ENCODE data around the gene EFCAB6. TPM values are rescaled to one million over a fixed set of nuclear protein-coding genes. Genes with fewer than 3 reads are reported as not detected.

EFCAB6 gene
- total RNA-seq, 1 experiment from 2014 or later, result not detected

DNA sequence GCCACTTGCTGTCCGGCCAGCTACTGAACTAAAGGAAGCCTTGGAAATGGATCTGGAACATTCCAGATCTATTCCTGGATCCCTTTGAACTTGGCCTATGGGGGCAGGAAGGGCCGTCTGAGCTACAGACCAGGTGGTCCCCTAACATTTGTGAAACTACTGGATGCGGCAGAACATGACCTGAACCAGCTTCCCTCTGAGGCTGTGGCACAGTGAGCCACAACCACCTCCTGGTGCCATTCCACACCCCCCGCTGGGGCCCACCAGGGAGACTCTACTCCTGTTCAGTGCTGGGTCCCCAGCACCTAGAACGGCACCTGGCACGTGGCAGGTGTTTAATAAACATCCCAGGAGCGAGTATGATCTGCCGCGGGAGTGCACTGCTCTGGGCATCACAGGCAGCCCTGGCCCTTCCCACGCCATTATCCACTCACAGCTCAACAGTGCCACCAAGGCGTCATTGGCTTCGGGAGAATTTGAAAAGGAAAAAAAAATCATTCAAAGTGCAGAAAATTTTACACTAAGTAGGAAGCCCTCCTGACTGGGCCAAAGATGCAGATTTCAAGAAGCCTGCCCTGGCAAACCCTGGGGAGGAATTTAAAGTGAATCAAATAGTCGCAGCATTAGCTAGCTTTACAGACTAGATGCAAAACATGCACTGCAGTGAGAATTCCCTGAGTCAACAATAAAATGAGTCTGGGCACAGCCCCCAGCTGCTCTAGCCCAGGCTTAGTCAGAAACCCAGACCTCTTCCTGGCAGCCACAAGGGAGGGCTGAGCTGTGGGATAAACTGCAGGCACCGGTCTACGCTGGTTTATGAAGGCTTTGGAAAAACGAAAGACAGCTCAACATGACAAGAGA, 14.3 kb upstream of the EFCAB6 start:
- Histone ChIP-seq H3K27me3 (replicated peaks; ENCODE audit: control insufficient read depth, insufficient read depth, low read length) (no peaks in the 10 kb centered on the region; the same call in 1 of the 2 replicates), H3K9me3 (no peaks in the 10 kb centered on the region), H3K36me3 (ENCODE audit: control insufficient read depth, insufficient read depth, low read length) (no peaks in the 10 kb centered on the region), H3K4me3 (ENCODE audit: low read depth, low read length) (no peak overlapping the region), H3K4me1 (peaks cover 8% of the 10 kb centered on the region; the same call in 1 of the 2 replicates)
- no peaks in the 10 kb centered on the region for H3K9me3 Mint-ChIP-seq (ENCODE audit: unreplicated experiment)
- no peak for DNase-seq
- no peak overlapping the region for H3K27ac Mint-ChIP-seq (ENCODE audit: unreplicated experiment)
- TF ChIP-seq, protein P1, sequence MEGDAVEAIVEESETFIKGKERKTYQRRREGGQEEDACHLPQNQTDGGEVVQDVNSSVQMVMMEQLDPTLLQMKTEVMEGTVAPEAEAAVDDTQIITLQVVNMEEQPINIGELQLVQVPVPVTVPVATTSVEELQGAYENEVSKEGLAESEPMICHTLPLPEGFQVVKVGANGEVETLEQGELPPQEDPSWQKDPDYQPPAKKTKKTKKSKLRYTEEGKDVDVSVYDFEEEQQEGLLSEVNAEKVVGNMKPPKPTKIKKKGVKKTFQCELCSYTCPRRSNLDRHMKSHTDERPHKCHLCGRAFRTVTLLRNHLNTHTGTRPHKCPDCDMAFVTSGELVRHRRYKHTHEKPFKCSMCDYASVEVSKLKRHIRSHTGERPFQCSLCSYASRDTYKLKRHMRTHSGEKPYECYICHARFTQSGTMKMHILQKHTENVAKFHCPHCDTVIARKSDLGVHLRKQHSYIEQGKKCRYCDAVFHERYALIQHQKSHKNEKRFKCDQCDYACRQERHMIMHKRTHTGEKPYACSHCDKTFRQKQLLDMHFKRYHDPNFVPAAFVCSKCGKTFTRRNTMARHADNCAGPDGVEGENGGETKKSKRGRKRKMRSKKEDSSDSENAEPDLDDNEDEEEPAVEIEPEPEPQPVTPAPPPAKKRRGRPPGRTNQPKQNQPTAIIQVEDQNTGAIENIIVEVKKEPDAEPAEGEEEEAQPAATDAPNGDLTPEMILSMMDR (IDR thresholded peaks at IDR 0.05; ENCODE audit: insufficient read depth in 1 of 2, low read depth in 1 of 2, low read length in 1 of 2, severe bottlenecking in 1 of 2, unreplicated experiment in 1 of 2), result peak; percentile 10 to 23
- ChIA-PET CTCF (interaction anchor here (1.0 kb wide), 1 partner anchor 119 kb away, joined by 5 read pairs; no protein-coding TSS in a partner anchor), POLR2A (interaction anchor here (0.6 kb wide), 1 partner anchor 14 kb away, joined by 5 read pairs; the partner anchor contains the start of gene EFCAB6)
- no peak overlapping the region for H3K4me3 Mint-ChIP-seq (ENCODE audit: unreplicated experiment)
- H3K4me1 Mint-ChIP-seq (ENCODE audit: low read depth, unreplicated experiment), result no peaks in the 10 kb centered on the region
- no peaks in the 10 kb centered on the region for H3K36me3 Mint-ChIP-seq (ENCODE audit: insufficient read depth, unreplicated experiment)
- intact Hi-C loops (cut with micrococcal nuclease; ENCODE audit: unreplicated experiment), result loop anchor here (10.0 kb wide), 1 partner anchor 442 kb away; no protein-coding TSS in a partner anchor
- BruUV-seq (replicated peaks), result no TSS peak
- H3K27me3 Mint-ChIP-seq (ENCODE audit: insufficient read depth, unreplicated experiment), result peaks cover 30% of the 10 kb centered on the region

DNA sequence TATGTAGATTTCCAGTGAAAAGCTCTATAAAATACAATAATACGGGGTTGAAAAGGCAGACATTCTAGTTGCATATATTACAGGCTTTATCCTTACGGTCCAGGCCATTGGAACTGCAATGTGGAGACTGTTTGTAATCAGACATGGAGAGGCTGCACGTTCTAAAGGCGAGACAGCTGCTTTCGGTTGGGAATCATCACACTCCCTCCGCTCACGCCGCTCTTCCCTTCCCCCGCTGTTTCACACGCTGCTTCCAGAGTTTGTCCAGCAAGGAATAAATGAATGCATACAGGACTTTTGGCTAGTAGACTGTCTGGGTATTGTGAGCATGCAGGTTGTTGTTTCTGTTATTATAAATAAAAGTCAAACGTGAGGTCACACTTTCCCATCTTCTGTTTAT, 13.5 kb upstream of the EFCAB6 start:
- Mint-ChIP-seq H3K27me3 (ENCODE audit: insufficient read depth, unreplicated experiment) (peaks cover 35% of the 10 kb centered on the region), H3K9me3 (ENCODE audit: unreplicated experiment) (no peaks in the 10 kb centered on the region), H3K4me1 (ENCODE audit: low read depth, unreplicated experiment) (no peaks in the 10 kb centered on the region), H3K4me3 (ENCODE audit: unreplicated experiment) (no peak overlapping the region), H3K36me3 (ENCODE audit: insufficient read depth, unreplicated experiment) (no peaks in the 10 kb centered on the region), H3K27ac (ENCODE audit: unreplicated experiment) (no peak overlapping the region)
- no peaks in the 10 kb centered on the region for H3K36me3 ChIP-seq (ENCODE audit: control insufficient read depth, insufficient read depth, low read length)
- intact Hi-C loops (cut with micrococcal nuclease; ENCODE audit: unreplicated experiment), result loop anchor here (10.0 kb wide), 1 partner anchor 441 kb away; no protein-coding TSS in a partner anchor
- no peak overlapping the region for H3K4me3 ChIP-seq (ENCODE audit: low read depth, low read length)
- no TSS peak for BruUV-seq (replicated peaks)
- no peaks in the 10 kb centered on the region for H3K9me3 ChIP-seq
- peaks cover 8% of the 10 kb centered on the region; the same call in 1 of the 2 replicates for H3K4me1 ChIP-seq
- ChIA-PET POLR2A (no interaction called here), CTCF (no interaction called here)
- DNase-seq, result no peak
- TF ChIP-seq, protein P1 (IDR thresholded peaks at IDR 0.05; ENCODE audit: insufficient read depth in 1 of 2, low read depth in 1 of 2, low read length in 1 of 2, severe bottlenecking in 1 of 2, unreplicated experiment in 1 of 2), result no peak
- no peaks in the 10 kb centered on the region; the same call in 1 of the 2 replicates for H3K27me3 ChIP-seq (replicated peaks; ENCODE audit: control insufficient read depth, insufficient read depth, low read length)

- Mint-ChIP-seq H3K27me3 (ENCODE audit: insufficient read depth, unreplicated experiment) (peaks cover 35% of the 10 kb centered on the region), H3K36me3 (ENCODE audit: insufficient read depth, unreplicated experiment) (no peaks in the 10 kb centered on the region), H3K27ac (ENCODE audit: unreplicated experiment) (no peak overlapping the region), H3K4me1 (ENCODE audit: low read depth, unreplicated experiment) (no peaks in the 10 kb centered on the region), H3K4me3 (ENCODE audit: unreplicated experiment) (no peak overlapping the region), H3K9me3 (ENCODE audit: unreplicated experiment) (no peaks in the 10 kb centered on the region)
- CTCF ChIA-PET, result no interaction called here
- no peaks in the 10 kb centered on the region for H3K9me3 ChIP-seq
- intact Hi-C loops (cut with micrococcal nuclease; ENCODE audit: unreplicated experiment), result loop anchor here (10.0 kb wide), 1 partner anchor 440 kb away; no protein-coding TSS in a partner anchor
- TF ChIP-seq, protein P1 (IDR thresholded peaks at IDR 0.05; ENCODE audit: insufficient read depth in 1 of 2, low read depth in 1 of 2, low read length in 1 of 2, severe bottlenecking in 1 of 2, unreplicated experiment in 1 of 2), result no peak
- peaks cover 8% of the 10 kb centered on the region; the same call in 1 of the 2 replicates for H3K4me1 ChIP-seq
- no TSS peak for BruUV-seq (replicated peaks)
- no peak for DNase-seq
- H3K27me3 ChIP-seq (replicated peaks; ENCODE audit: control insufficient read depth, insufficient read depth, low read length), result no peaks in the 10 kb centered on the region
- no peaks in the 10 kb centered on the region for H3K36me3 ChIP-seq (ENCODE audit: control insufficient read depth, insufficient read depth, low read length)
- no peak overlapping the region for H3K4me3 ChIP-seq (ENCODE audit: low read depth, low read length)
- POLR2A ChIA-PET, result no interaction called here
These were observed 12.8 kb upstream of the EFCAB6 start for GRCh38 chr22:43824724-43825420.

Data from Caco-2 (cell line).